Mucosa of rectum (tissue), 2 donors: Measurements from ENCODE around the gene IFNAR2.
A peak's percentile ranks its signal among the peaks of the same experiment; 100 is the strongest.

ENCODE experiments used
- H3K27ac ChIP-seq, 2 donors: one replicate each; pipeline ENCODE4 v1.7.0; 2013; ENCODE audit warnings: inconsistent platforms in 2 of 2, low read depth in 2 of 2, low read length in 2 of 2
- H3K27me3 ChIP-seq, 2 donors: one replicate each; pipeline ENCODE4 v1.7.0; 2013; ENCODE audit warnings: low read length in 2 of 2; ENCODE audit not compliant: control insufficient read depth in 2 of 2, insufficient read depth in 2 of 2
- H3K36me3 ChIP-seq, 2 donors: one replicate each; pipeline ENCODE4 v1.7.0; 2013; ENCODE audit warnings: low read length in 2 of 2; ENCODE audit not compliant: control insufficient read depth in 2 of 2, insufficient read depth in 2 of 2
- H3K4me1 ChIP-seq, 2 donors: one replicate each; pipeline ENCODE4 v1.7.0; 2013; ENCODE audit warnings: low read length in 2 of 2, mild to moderate bottlenecking in 1 of 2; ENCODE audit not compliant: control insufficient read depth in 2 of 2, insufficient read depth in 2 of 2
- H3K4me3 ChIP-seq, 2 donors: one replicate each; pipeline ENCODE4 v1.7.0; 2013; ENCODE audit warnings: low read length in 2 of 2
- H3K9ac ChIP-seq, 2 donors: one replicate each; pipeline ENCODE4 v1.7.0; 2013; ENCODE audit warnings: low read length in 2 of 2, low read depth in 1 of 2, mild to moderate bottlenecking in 1 of 2
- H3K9me3 ChIP-seq, 2 donors: one replicate each; pipeline ENCODE4 v1.7.0; 2013; ENCODE audit warnings: low read length in 2 of 2; ENCODE audit not compliant: control insufficient read depth in 2 of 2
- donor health status: healthy.
- donor health status: Normal muscosa, but diverticular disease.

IFNAR2 gene

DNA sequence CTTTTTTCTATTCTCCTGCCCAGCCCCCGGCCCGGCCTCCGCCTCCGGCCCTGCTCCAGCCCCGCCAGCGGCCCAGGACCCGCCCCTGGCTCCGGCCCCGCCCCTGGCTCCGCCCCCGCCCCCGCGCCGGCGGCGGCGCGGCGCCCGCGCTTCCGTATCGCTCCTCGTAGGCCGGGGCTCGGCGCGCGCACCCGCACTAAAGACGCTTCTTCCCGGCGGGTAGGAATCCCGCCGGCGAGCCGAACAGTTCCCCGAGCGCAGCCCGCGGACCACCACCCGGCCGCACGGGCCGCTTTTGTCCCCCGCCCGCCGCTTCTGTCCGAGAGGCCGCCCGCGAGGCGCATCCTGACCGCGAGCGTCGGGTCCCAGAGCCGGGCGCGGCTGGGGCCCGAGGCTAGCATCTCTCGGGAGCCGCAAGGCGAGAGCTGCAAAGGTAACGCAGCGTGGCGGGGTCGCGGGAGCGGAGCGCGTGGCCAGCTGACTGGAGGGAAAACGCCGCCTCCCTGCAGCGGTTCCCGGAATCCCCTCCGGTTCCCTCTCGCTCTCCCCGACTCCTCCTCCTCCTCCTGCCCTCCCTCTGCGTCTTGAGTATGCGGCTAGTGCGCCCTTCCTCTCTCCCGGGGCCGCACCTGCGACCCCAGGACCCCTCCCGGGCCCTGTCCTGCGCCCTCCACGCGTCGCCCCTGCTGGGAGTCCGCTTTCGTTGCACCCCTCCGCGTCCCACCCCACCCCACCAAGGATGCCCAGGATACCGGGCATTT is at the start of gene IFNAR2:
IFNAR2 (plus strand) TSS at position 155 of the 761 bp plus-strand sequence. CDS start 11,985 bp downstream, outside the sequence.
- H3K4me3 ChIP-seq = peak within 1 kb of the TSS; percentile 87 to 88
- H3K27me3 ChIP-seq = no peaks in the 10 kb centered on the region
- no peaks in the 10 kb centered on the region for H3K9me3 ChIP-seq
- peak within 1 kb of the TSS; percentile 84 to 94 for H3K27ac ChIP-seq
- H3K36me3 ChIP-seq = no peaks in the 10 kb centered on the region
- H3K4me1 ChIP-seq = peaks cover 4 to 7% of the 10 kb centered on the region in 2 donors
- peak within 1 kb of the TSS; percentile 85 to 89 for H3K9ac ChIP-seq

DNA sequence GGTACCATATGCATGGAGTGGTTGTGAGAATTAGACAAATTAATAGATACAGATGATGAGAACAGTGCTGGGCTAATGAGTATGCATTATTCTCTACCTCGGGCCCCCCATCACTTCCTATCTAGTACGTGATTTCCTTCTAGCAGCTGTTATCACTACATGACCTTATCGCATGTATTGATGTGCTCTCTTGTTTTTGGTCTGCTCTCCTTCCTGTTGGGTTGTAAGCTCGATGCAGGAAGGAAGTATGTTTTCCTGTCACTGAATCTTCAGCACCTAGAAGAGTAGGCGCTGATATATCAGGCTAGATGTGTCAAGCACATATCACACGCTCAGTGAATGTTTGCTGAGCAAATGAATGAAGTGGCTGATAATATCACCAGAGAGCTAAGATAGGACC is 43.9 kb upstream of the IFNAR2 start:
- H3K27me3 ChIP-seq = peaks cover 0 to 4% of the 10 kb centered on the region in 2 donors
- H3K4me3 ChIP-seq = no peak overlapping the region
- H3K4me1 ChIP-seq = no peaks in the 10 kb centered on the region
- no peaks in the 10 kb centered on the region for H3K36me3 ChIP-seq
- H3K9me3 ChIP-seq = no peaks in the 10 kb centered on the region
- H3K9ac ChIP-seq = no peak overlapping the region
- H3K27ac ChIP-seq = no peak overlapping the region

GRCh38 chr21:33187276-33187675 is 42.5 kb upstream of the IFNAR2 start:
- Histone ChIP-seq H3K4me3 (no peak overlapping the region), H3K27me3 (no peaks in the 10 kb centered on the region), H3K9ac (no peak overlapping the region), H3K9me3 (no peaks in the 10 kb centered on the region), H3K4me1 (no peaks in the 10 kb centered on the region), H3K36me3 (no peaks in the 10 kb centered on the region), H3K27ac (no peak overlapping the region)

DNA sequence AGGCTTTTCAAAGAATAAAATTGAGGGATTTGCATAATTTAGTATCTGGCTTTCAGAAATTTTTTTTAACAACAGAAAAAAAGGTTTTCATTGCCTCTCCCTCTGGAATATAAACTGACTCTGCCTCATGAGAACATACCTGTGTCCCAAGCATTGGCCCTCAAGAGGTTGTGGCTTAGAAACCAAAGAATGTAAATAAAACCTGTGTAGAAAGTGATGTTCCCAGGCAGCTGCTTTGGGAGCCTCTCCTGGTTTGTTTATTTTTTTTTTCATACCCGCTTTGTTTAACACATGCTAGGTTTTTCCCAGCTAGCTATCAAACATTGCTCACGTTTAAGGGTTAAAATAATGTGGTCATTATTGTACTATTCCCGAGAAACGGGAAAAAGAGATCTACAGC is 40.5 kb upstream of the IFNAR2 start:
- Histone ChIP-seq H3K4me3 (no peak overlapping the region), H3K36me3 (no peaks in the 10 kb centered on the region), H3K4me1 (no peaks in the 10 kb centered on the region), H3K9ac (no peak overlapping the region), H3K9me3 (no peaks in the 10 kb centered on the region), H3K27ac (no peak overlapping the region), H3K27me3 (no peaks in the 10 kb centered on the region)

DNA sequence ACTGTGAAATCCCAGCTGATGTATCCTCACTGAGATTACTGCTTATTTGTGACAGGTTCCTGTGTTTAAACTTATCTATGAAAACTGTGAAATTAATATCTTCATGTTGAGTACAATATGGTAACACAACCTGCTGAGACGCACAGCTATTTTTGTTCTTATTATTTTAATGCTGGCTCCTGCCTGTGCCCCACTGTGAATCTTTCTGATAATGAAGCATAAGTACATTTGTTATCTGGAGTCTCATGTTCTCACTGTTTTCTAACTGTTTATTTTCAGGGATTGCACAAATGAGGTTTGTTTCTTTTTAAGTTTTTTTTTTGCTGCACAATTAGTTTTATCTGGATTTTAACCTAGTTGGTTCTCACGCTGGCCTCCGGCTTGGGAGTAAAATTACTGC is 39.9 kb upstream of the IFNAR2 start:
- no peaks in the 10 kb centered on the region for H3K9me3 ChIP-seq
- no peaks in the 10 kb centered on the region for H3K36me3 ChIP-seq
- no peaks in the 10 kb centered on the region for H3K27me3 ChIP-seq
- no peak overlapping the region for H3K27ac ChIP-seq
- no peak overlapping the region for H3K4me3 ChIP-seq
- H3K9ac ChIP-seq = no peak overlapping the region
- H3K4me1 ChIP-seq = no peaks in the 10 kb centered on the region

DNA sequence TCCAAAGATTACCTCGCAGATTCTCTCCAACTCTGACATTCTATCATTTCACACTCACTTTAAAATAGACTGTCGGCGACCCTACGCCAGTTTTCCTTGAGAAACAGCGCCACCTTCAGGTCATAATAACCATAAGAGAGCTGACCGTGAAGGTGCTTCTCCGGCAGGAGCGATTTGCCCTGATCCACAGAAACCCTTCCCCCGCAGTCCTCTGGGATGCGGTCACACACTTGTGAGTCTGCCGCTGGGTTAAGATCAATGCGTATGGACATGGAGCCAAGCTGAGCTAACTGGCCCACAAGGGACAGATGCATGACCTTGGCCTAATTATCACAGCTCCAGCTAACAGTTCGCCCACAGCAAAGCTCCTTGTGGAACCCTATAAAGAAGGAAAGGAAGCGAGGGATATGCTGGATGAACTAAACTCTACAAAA is 32.8 kb upstream of the IFNAR2 start:
- Histone ChIP-seq H3K9me3 (no peaks in the 10 kb centered on the region), H3K4me1 (peaks cover 3 to 9% of the 10 kb centered on the region in 2 donors), H3K36me3 (no peaks in the 10 kb centered on the region), H3K27me3 (no peaks in the 10 kb centered on the region), H3K9ac (peak overlapping the region in 1 of 2 donors; percentile 7), H3K4me3 (peak overlapping the region in 1 of 2 donors; percentile 39), H3K27ac (no peak overlapping the region)

DNA sequence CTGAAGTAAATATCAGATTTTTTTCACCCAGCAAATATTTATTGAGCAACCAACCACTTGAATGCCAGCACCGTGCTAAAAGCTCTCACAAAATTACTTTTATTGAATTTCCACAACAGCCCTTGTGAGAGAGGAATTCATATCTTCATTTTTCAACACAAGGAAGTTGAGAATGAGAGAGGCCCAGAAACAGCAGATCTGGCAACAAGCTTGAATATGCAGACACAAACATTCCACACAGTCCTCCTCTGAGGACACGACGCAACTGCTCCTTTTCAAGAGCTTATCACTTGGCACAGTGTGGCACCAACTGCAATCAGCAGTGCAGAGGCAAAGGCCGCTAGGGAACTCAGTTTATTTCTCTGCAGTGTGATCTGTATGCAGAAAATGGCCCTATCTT is 32.2 kb upstream of the IFNAR2 start:
- no peaks in the 10 kb centered on the region for H3K27me3 ChIP-seq
- H3K27ac ChIP-seq = no peak overlapping the region
- H3K36me3 ChIP-seq = no peaks in the 10 kb centered on the region
- H3K9ac ChIP-seq = no peak overlapping the region
- H3K9me3 ChIP-seq = no peaks in the 10 kb centered on the region
- H3K4me1 ChIP-seq = peaks cover 3 to 13% of the 10 kb centered on the region in 2 donors
- H3K4me3 ChIP-seq = no peak overlapping the region

DNA sequence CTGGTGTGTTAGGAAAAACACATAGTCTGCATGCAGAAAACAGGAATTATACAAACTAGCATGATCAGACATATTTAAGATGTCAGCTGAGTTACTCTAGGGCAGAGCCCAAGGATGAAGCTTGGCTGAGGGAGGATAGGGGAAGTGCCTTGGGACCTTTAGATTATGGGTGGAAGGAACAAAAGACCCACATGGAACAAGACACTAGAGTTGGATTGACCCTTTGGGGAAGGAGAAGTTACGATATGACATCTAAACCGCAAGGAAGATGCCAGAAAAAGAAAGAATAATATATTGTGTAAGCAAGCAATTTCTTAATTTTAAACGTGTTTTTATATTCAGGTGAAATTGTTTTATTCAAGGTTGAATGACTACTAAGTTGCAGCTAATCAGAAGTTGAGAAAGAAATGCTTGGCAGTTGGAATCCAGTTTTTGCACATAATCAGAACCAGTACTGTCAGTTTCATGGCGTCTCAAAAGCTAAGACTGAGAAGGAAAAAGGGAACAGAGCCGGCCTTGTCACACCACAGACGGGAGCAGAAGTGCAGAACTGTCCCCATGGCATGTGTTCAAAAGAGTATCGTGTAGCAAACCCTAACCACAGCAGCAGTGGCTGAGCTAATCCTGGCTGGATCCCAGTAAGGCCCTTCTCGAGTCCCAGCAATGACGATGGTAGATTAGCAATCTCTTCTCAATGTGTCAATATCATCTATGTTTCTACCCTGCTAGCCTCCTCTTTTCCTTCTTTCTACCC is 31.2 kb upstream of the IFNAR2 start:
- H3K4me3 ChIP-seq = no peak overlapping the region
- H3K4me1 ChIP-seq = peaks cover 7 to 23% of the 10 kb centered on the region in 2 donors
- peak overlapping the region; percentile 52 for H3K27ac ChIP-seq
- H3K9ac ChIP-seq = no peak overlapping the region
- H3K9me3 ChIP-seq = no peaks in the 10 kb centered on the region
- H3K27me3 ChIP-seq = no peaks in the 10 kb centered on the region
- H3K36me3 ChIP-seq = no peaks in the 10 kb centered on the region

- no peaks in the 10 kb centered on the region for H3K27me3 ChIP-seq
- peak overlapping the region; percentile 52 for H3K27ac ChIP-seq
- H3K4me1 ChIP-seq = peaks cover 7 to 28% of the 10 kb centered on the region in 2 donors
Measured at GRCh38 chr21:33199100-33199464, 30.7 kb upstream of the IFNAR2 start.

GRCh38 chr21:33199516-33200217 is 30.1 kb upstream of the IFNAR2 start:
- H3K27me3 ChIP-seq = no peaks in the 10 kb centered on the region
- H3K4me1 ChIP-seq = peaks cover 9 to 32% of the 10 kb centered on the region in 2 donors
- H3K9me3 ChIP-seq = no peaks in the 10 kb centered on the region
- H3K27ac ChIP-seq = no peak overlapping the region
- H3K4me3 ChIP-seq = no peak overlapping the region
- H3K9ac ChIP-seq = no peak overlapping the region
- no peaks in the 10 kb centered on the region for H3K36me3 ChIP-seq

More at GRCh38 chr21:33199100-33199464, 30.7 kb upstream of the IFNAR2 start:
- no peak overlapping the region for H3K4me3 ChIP-seq
- no peaks in the 10 kb centered on the region for H3K36me3 ChIP-seq
- H3K9me3 ChIP-seq = no peaks in the 10 kb centered on the region
- no peak overlapping the region for H3K9ac ChIP-seq
